ENCODE data around the gene HBS1L. TPM values are rescaled to one million over a fixed set of nuclear protein-coding genes. Genes with fewer than 3 reads are reported as not detected.

Gene HBS1L
- polyA plus RNA-seq, 1 experiment = 101 TPM

DNA sequence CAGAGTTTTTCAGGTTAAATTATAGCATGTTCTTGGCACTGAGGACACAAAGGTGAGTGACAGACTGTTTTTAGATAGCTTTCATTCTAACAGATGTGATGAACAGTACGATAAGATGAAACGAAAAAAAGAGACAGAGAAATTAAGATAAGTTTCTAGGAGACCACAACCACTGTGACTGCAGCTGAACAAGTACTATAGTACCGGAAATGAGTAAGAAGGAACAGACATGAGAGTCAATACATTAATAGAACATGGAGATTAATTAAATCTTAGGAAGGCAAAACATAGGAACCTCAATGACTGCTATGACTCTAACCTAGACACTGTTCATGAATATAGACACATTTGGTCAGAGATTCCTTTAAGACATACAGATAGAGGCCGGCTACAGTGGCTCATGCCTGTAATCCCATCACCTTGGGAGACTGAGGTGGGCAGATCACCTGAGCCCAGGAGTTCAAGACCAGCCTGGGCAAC, 40.2 kb downstream of the HBS1L start:
- ChIA-PET POLR2A (no interaction called here), CTCF (no interaction called here)
- TF ChIP-seq, protein P1, sequence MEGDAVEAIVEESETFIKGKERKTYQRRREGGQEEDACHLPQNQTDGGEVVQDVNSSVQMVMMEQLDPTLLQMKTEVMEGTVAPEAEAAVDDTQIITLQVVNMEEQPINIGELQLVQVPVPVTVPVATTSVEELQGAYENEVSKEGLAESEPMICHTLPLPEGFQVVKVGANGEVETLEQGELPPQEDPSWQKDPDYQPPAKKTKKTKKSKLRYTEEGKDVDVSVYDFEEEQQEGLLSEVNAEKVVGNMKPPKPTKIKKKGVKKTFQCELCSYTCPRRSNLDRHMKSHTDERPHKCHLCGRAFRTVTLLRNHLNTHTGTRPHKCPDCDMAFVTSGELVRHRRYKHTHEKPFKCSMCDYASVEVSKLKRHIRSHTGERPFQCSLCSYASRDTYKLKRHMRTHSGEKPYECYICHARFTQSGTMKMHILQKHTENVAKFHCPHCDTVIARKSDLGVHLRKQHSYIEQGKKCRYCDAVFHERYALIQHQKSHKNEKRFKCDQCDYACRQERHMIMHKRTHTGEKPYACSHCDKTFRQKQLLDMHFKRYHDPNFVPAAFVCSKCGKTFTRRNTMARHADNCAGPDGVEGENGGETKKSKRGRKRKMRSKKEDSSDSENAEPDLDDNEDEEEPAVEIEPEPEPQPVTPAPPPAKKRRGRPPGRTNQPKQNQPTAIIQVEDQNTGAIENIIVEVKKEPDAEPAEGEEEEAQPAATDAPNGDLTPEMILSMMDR (IDR thresholded peaks at IDR 0.05; ENCODE audit: low read depth, low read length) = no peak
- H3K9me3 ChIP-seq (ENCODE audit: control insufficient read depth, insufficient read depth, low read length) = no peaks in the 10 kb centered on the region
- H3K27ac ChIP-seq (ENCODE audit: low read depth, low read length) = no peak overlapping the region
- no peaks in the 10 kb centered on the region for H3K27me3 ChIP-seq (ENCODE audit: control insufficient read depth, insufficient read depth, low read length)
- DNase-seq (ENCODE audit: low read depth, low spot score) = no peak
- H3K4me3 ChIP-seq (ENCODE audit: low read depth, low read length) = no peak overlapping the region

DNA sequence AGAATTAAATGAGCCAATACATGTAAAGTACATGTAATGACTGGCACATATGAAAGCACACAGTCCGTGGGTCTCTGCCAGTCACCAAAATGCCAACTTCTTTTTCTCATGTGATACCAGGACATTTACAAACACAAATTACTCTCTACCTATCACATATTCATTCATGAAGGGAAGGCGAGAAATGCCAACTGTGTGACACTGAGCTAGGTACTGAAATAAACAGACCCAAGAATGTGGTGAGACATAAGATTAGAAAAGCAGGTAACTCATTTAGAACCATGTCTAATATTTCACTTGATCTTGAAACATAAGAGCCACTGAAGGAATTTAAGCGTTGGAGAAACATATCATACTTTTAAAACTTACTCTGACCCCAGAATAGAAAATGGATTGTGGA, 41.4 kb downstream of the HBS1L start:
- ChIA-PET POLR2A (interaction anchor here (0.7 kb wide), 1 partner anchor 17 kb away, joined by 3 read pairs; no protein-coding TSS in a partner anchor), CTCF (interaction anchor here (0.5 kb wide), 1 partner anchor 1089 kb away, joined by 3 read pairs; no protein-coding TSS in a partner anchor)
- DNase-seq (ENCODE audit: low read depth, low spot score) = no peak
- Histone ChIP-seq H3K4me3 (ENCODE audit: low read depth, low read length) (no peak overlapping the region), H3K27me3 (ENCODE audit: control insufficient read depth, insufficient read depth, low read length) (no peaks in the 10 kb centered on the region), H3K9me3 (ENCODE audit: control insufficient read depth, insufficient read depth, low read length) (no peaks in the 10 kb centered on the region), H3K27ac (ENCODE audit: low read depth, low read length) (peak overlapping the region; percentile 23)
- TF ChIP-seq, protein P1 (IDR thresholded peaks at IDR 0.05; ENCODE audit: low read depth, low read length) = no peak

DNA sequence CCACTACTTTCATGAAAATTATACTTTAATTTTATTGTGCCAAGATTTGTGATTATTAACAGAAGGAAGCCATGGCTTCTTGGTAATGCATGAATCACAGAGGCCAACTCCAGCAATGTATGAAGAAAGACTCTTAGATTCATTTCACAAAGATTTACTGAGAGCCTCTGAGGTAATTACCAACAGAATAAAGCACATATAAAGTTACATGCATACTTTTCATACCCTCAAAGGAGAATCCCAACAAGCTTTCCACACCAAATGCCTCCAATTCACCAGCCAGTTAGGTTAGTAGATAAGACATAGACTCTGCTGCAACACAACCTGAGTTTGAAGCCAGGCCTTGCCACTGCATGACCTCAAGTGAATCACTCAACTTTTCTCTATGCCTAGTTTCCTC, 41.9 kb downstream of the HBS1L start:
- ChIA-PET POLR2A (interaction anchor here (0.7 kb wide), 1 partner anchor 16 kb away, joined by 3 read pairs; no protein-coding TSS in a partner anchor), CTCF (interaction anchor here (0.5 kb wide), 1 partner anchor 207 kb away, joined by 8 read pairs; no protein-coding TSS in a partner anchor)
- peak overlapping the region; percentile 23 for H3K27ac ChIP-seq (ENCODE audit: low read depth, low read length)
- TF ChIP-seq, protein P1 (IDR thresholded peaks at IDR 0.05; ENCODE audit: low read depth, low read length) = no peak
- peak; percentile 34 for DNase-seq (ENCODE audit: low read depth, low spot score)
- no peak overlapping the region for H3K4me3 ChIP-seq (ENCODE audit: low read depth, low read length)
- H3K9me3 ChIP-seq (ENCODE audit: control insufficient read depth, insufficient read depth, low read length) = no peaks in the 10 kb centered on the region
- no peaks in the 10 kb centered on the region for H3K27me3 ChIP-seq (ENCODE audit: control insufficient read depth, insufficient read depth, low read length)

DNA sequence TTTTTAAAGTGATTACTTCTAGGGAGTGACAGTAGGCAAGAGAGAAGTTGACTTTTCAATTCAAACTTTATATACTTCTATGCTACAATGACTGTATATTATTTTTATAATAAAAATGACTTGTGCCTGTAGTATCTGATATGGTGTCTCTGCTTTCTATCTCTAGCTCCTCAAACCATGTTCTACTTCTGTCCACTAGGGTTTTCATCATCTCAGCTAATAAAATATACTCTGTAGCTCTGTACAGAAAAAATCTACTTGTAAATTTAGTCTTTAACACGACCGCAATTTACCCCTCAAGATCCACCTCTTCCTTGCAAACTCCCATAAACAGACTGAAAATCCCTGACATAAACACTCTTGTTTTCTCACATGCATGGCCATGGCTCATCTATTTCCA, 42.3 kb downstream of the HBS1L start:
- TF ChIP-seq, protein P1 (IDR thresholded peaks at IDR 0.05; ENCODE audit: low read depth, low read length) = no peak
- Histone ChIP-seq H3K4me3 (ENCODE audit: low read depth, low read length) (no peak overlapping the region), H3K9me3 (ENCODE audit: control insufficient read depth, insufficient read depth, low read length) (no peaks in the 10 kb centered on the region), H3K27me3 (ENCODE audit: control insufficient read depth, insufficient read depth, low read length) (no peaks in the 10 kb centered on the region), H3K27ac (ENCODE audit: low read depth, low read length) (no peak overlapping the region)
- DNase-seq (ENCODE audit: low read depth, low spot score) = no peak
- CTCF ChIA-PET = interaction anchor here (0.5 kb wide), 1 partner anchor 207 kb away, joined by 8 read pairs; no protein-coding TSS in a partner anchor
- POLR2A ChIA-PET = interaction anchor here (0.7 kb wide), 1 partner anchor 16 kb away, joined by 3 read pairs; no protein-coding TSS in a partner anchor

DNA sequence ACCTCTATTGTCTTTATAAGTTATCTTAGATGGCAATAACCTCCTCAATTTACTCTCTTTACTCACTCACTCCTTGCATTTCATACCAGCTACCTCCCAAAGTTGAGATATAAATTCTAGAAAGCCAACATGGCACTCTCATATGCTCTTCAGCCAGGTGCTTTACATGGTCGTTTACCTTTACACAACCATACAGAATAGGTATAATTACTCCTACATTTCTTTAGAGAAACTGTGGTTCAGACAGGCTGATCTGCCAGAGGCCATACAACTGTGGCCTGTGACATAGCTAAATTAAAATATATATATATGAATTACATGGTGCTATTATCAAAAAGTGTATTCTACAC, 45.7 kb downstream of the HBS1L start:
- POLR2A ChIA-PET = no interaction called here

More for the DNA sequence above, 45.7 kb downstream of the HBS1L start:
- Histone ChIP-seq H3K4me3 (ENCODE audit: low read depth, low read length) (no peak overlapping the region), H3K27me3 (ENCODE audit: control insufficient read depth, insufficient read depth, low read length) (no peaks in the 10 kb centered on the region), H3K9me3 (ENCODE audit: control insufficient read depth, insufficient read depth, low read length) (no peaks in the 10 kb centered on the region), H3K27ac (ENCODE audit: low read depth, low read length) (no peak overlapping the region)
- no peak for DNase-seq (ENCODE audit: low read depth, low spot score)
- CTCF ChIA-PET = no interaction called here
- TF ChIP-seq, protein P1 (IDR thresholded peaks at IDR 0.05; ENCODE audit: low read depth, low read length) = no peak
